ENCODE results near the gene PDE4B.
"Not testable (repeated sequence)": the region's sequence is repeated elsewhere in the genome, so short reads cannot be mapped to it uniquely, and the experiment has no call there.

The PDE4B gene

DNA sequence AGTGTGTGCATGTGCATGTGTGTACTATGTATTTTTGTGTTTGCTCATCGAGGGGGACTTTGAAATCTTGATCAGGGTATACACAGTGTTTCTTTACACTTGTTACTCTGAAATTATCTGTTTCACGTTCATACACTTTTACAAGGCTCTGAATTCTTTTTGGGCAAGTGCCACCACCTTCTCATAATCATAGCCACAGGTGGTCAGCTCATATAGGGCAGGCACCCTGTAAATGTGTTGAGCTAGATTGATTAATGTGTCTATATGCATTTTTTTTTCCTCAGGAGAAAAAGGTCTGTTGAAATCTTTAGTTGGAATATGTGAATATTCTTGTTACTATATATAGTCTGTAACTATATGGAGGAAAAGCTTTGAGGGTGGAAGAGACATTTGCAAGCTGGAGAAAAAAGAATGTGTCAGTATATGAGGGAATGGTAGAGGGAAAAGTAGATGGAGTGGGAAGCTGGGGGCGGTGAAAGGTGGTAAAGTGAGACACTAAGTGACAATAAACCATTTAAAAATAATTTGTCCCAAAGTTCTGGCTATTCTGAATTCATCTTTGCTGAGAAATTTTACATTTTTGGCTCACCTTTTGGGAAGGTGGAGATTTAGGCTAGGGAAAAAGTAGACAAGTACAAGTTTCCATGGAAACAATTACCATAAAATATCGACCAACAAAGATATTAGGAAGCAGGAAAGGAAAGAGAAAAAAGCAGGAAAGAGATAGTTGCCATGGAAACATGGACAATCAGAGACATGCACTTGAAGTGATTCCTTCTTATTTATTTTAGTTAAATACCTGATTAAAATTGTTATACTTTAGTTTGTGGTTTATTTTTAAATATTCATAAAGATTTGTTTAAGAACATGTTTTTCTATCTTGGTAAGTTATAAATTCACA is 277.5 kb downstream of the PDE4B start:
- no peak for DNase-seq

DNA sequence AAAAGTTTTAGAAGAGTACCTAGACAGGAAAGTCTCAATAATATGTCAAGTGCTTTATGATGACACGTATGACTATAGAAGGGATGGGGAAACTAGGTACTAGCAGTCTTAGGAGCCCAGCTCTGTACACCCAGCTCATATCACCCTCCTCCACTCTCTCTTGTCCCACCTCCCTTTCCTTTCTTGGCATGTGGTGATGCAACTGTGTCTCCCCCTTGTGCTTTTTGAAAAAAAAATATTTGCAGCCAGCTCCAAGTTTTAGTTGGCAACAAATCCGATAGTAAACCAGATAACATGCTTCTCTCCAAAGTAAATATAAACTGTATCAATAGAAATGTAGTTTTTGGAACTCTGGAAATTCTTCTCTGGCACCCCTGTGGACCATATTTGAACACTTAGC is 280.7 kb downstream of the PDE4B start:
- DNase-seq, result no peak

DNA sequence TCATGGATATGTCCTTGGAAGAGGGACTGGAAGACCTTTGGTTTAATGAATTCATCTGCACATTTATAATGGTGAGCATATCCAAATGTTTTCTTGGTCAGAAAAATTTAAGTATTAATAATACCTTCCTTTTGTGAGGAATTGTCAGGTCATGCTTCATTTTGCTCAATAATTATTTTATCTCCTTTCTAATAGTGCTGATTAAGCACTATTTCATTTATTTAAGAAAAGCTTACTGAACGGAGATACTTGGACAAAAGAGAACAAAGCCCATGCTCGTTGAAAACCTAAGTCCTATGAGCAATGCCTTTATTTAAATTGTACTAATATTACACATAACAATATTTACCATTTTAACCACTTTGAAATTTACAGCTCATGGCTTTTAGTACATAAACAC is 281.5 kb downstream of the PDE4B start:
- DNase-seq, result no peak

DNA sequence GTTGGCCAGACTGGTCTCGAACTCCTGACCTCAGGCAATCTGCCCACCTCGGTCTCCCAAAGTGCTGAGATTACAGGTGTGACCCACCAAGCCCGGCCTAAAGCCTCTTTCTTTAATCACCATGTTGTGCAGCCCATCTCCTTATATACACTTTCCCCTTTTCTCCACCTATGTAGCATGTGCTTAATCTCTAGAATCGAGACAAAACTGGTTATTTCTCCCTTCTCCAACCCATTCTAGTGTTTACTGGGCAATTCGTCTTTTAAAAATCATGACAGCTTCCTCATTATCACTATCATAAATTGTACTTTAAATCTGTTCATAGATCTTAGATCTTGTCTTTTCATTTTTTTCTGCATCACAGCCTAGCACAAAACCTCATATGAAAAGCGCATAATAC is 285.7 kb downstream of the PDE4B start:
- DNase-seq, result no peak

DNA sequence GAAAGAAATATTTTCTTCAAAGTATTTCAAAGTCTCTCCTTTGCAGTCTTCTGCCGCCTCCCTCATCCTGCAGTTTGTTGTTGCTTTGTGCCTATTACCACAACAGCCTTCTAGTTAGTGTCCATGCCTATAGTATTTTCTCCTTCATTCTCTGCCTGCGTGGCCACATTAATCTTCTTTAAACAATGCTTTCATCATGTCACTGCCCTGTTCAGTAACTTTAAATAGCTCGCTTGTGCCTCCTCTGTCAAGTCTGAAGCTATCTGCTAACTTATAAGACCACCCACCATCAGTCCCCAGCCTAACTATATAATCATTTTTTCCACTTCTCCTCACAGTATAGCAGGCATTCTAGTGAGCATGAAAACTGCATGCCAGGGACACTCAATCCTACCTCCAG is 290.3 kb downstream of the PDE4B start:
- no peak for DNase-seq

DNA sequence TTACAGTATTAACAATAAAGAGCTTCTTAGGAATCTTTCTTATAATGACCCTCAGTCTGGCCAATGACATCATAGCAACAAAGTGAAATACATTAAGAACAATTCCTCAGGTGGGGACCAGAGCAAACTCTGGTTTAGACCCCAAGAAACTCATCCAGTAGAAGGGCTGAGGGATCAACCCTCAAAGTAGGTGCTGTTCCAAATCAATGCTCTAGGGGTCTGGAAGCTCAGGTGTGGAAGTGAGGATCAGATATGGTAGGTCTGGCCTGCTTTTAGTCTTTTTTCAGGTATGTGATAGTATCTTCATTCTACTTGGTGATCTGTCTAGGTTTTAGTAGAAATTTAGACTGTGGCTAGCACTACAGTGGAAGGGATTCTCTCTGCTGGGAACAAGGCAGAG is 291.7 kb downstream of the PDE4B start:
- no peak for DNase-seq

DNA sequence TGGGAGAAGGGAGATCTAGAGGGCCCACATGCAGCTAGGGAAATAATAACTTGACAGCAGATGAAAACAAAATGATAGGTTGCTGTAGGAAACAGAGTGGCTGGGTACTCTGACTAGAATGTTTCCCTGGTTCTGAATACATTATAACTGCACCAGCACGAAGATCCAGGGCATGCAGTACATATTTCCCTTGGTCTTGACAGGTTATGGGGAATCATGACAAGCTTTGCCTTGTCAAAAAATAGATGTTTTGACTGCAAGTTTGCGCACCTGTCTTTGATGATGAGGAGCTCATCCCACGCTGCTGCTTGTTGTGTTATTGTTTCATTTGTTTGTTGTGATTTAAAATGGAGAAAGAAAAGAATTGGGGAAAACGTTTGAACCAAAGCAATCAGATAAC is 292.9 kb downstream of the PDE4B start:
- DNase-seq, result no peak

DNA sequence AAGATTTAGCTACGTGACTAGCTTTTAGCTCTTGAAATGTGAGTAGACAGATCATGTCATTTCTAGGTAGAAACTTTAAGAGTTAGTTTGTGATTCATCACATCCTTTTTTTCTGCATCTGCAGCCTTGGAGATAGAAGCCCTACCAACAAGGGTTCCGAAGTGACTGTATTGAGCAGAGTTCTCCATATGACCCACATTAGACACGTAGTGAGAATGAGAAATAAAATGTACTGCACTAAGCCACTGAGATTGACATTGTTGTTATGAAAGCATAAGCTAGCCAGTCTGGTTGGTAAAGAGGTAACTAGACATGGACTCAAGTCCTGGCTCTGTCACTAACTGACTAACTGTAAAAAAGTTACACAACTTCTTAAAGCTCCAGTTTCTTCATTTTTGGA is 296.1 kb downstream of the PDE4B start:
- DNase-seq, result no peak

DNA sequence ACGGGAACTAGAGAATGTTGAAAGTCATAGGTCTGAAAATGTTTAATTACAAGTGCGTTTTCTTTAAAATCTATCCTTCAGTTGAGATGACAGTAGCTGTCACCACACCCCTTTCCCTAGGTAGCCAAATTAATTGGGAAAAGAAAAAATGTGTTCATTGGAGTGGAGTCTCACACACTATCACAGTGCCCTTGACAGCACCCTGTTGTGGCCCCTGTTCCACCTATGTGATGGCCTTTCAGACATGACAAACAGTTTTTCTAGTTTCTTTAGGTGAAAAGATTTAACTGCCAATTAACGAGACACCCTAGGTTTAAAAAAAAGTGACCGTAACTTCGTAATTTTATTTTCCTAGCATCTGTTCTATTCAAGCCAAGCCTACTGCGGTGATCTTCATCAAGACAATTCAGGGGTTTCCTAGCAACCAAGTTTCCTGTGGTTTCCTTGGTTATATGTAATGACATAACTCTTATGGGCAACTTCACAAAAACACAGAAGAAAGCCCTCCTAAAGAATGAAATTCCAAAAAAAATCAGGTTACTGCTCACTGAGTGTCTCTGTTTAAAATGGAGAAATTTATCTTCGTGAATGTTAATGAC is 298.3 kb downstream of the PDE4B start:
- DNase-seq, result peak; percentile 1

DNA sequence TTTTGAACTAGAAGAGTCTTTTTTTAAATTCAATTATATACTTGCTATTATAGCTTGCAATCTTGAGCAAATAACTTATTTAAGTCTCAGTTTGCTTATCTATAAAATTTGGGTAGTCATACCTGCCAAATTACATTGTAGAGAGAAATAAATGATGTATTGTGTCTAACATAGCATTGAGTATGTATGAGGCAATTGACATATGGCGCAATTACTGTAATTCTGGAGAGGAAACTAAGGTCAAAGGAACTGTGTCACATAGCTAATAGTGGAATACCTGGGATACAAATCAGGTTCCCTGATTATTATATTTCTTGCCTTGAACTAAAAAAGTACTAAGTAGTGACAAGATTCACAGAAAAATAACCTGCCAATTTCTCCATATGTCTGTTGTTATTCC is 302.5 kb downstream of the PDE4B start:
- no peak for DNase-seq

DNA sequence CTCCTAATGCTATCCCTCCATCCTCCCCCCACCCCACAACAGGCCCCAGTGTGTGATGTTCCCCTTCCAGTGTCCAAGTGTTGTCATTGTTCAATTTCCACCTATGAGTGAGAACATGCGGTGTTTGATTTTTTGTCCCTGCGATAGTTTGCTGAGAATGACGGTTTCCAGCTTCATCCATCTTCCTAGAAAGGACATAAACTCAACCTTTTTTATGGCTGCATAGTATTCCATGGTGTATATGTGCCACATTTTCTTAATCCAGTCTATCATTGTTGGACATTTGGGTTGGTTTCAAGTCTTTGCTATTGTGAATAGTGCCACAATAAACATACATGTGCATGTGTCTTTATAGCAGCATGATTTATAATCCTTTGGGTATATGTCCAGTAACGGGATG is 308.3 kb downstream of the PDE4B start:
- not testable (repeated sequence) for DNase-seq

DNA sequence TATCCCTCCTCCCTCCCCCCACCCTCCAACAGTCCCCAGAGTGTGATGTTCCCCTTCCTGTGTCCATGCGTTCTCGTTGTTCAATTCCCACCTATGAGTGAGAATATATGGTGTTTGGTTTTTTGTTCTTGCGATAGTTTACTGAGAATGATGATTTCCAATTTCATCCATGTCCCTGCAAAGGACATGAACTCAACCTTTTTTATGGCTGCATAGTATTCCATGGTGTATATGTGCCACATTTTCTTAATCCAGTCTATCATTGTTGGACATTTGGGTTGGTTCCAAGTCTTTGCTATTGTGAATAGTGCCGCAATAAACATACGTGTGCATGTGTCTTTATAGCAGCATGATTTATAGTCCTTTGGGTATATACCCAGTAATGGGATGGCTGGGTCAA is 311.4 kb downstream of the PDE4B start:
- DNase-seq, result not testable (repeated sequence)

DNA sequence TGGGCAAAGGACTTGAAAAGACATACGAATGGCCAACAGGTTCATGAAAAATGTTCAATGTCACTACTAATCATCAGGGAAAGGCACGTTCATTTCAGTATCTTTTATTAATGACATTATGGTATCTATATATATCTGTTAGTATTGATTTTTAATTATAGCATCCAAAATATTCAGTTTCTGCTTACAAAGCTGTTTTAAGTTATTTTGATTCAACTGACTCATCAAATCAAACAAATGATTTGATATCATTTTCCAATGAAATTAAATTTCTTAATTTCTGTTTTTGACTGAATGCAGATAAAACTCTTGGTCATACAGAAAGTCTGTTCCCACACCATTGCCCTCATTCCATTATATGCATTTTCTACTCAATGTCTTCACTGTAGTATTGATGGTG is 315.9 kb downstream of the PDE4B start:
- DNase-seq, result no peak

DNA sequence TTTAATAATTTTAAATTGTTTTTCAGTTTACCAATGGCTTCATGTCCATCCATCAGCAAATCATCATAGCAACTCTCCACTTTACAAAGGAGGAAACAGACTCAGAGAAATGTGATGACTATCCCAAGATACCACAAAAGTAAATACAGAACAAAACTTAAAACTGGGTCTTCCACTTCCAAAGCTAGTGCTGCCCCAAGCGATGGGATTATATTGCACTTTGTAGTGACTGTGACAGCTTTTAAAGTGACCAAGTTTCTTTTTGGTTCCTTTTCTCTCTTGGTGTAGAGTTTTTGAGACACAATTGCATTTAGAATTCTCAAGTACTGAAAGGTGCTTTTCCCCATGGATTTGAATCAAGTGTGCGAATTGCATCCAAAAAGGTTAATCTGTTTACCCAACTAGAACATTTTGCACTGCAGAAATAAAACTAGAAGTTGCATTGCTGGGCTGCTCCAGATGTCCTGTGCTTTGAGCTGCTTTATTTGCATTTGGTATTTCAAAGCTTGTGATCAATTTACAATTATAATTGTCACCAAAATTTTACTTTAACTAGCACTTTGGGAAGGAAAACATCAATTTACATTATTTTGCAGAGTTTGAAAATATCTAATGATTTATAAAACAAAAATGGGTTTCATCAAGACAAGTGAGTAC is 320.2 kb downstream of the PDE4B start:
- DNase-seq, result no peak

DNA sequence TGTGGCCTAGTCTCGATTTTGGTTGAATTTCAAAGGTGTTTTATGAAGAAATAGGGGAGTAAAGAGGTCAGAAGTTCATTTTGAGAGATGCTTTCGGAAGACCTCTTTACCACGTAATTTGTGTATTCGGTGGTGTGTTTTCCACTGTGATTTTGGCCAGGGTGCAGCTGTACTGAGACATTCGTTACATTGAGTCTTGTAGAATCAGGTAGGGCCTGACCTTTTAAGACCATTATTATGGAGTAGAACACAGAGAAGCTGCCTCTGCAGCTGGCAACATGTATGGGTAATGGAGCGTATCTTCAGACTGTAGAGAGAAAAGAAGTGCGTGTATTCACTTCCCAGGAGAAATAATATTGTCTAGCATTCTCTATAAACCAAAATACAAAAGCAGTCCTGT is 326.5 kb downstream of the PDE4B start:
- DNase-seq, result no peak

DNA sequence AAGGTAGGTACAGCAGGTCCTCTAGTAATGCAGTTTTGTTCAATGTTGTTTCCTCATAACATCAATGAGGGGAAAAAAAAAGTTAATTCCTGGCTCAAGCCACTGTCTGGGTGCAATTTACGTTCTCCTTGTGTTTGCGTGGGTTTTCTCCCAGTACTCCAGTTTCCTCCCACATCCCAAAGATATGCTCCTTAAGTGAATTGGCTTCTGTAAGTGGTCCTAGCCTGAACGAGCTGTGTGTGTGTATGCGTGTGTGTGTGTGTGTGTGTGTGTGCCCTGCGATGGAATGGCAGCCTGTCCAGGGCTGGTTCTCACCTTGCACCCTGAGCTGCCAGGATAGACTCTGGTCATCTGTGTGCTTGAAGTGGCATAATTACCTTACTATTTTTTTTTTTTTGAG is 332.0 kb downstream of the PDE4B start:
- DNase-seq, result no peak

DNA sequence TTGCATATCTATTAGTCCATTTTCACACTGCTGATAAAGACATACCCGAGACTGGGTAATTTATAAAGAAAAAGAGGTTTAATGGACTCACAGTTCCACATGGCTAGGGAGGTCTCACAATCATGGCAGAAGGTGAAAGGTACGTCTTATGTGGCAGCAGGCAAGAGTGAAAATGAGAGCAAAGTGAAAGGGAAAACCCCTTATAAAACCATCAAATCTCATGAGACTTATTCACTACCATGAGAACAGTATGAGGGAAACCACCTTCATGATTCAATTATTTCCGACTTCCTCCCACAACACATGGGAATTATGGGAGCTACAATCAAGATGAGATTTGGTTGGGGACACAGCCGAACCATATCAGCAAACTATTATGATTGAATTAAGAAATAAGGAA is 335.9 kb downstream of the PDE4B start:
- DNase-seq, result not testable (repeated sequence)

DNA sequence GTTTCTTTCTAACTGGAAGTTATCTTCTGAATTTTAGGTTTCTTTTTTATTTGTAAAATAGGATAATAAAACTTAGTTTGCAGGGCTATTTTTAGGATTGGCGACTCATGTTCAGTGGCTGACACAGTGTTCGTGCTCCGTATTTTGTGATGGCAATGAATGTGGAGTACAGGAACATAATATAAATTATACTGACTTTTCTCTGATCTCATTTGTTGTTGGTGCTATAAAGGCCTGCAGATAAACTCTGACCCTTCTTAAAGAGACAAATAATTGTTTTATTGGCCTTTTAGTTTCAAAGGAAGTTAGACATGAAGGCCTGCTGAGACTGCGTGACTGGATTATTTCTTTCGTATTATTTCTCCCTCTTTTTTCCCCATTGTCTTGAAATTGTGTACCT is 339.6 kb downstream of the PDE4B start:
- no peak for DNase-seq

DNA sequence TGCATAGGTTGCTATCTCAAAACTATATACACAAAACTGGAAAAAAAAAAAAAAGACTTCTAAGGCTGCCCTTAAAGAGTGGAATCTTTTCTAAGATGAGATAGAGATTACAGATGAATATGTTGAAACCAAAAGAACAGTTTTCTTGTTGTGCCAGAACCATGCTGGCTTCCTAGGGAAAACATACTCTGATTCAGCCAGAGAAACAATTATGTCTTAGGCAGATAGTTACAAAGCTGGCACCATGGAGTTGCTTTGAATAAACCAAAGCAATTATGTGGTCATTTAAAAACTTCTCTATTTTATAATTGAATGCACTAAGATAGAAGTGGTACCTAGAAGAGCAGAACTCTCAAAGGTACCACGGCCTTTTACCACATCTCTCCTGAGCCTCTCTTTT is 341.3 kb downstream of the PDE4B start:
- DNase-seq, result no peak

DNA sequence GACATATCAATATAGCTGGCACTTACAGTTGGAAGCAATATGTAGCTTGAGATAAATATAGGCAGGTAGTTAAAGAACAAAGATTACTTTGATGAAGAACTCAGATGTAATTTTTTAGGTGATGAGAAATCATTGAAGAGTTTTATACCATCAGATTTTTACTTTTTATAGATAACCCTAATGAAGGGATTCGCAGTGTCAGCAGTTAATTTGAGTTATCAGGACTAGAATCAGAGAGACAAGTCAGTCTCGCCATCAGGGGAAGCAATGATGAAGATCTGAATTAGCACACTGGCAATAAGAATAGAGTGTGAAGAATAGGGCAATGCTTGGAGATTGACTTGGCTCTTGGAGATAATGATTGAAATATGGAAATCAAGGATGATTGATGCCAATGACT is 342.5 kb downstream of the PDE4B start:
- no peak for DNase-seq

DNA sequence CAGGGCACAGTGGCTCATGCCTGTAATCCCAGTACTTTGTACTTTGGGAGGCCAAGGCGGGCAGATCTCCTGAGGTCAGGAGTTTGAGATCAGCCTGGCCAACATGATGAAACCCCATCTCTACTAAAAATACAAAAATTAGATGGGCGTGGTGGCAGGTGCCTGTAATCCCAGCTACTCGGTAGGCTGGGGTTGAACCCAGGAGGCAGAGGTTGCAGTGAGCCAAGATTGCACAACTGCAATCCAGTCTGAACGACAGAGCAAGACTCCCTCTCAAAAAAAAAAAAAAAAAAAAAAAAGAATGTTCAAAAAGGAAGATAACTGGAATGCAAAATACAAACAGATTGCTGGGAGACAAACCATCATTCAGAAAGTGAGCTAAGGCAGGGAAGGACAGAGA is 343.7 kb downstream of the PDE4B start:
- DNase-seq, result not testable (repeated sequence)

DNA sequence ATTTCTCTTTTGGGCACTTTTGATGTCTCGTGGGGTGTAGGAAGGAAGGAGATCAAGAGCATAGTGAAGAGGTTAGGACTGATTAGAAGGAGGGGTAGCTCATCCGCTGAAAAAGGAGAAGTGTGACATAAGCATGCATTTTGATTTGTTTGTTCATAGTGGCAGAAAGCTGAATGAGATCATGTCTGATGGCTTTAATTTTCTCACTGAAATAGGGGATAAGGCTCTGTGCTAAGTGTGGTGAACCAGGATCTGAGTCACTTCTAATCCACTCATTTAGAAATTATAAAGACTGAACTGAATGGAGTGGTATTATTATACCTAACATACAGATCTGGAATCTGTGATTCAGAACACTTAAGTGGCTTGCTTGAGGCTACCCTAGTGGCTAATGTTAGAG is 344.5 kb downstream of the PDE4B start:
- no peak for DNase-seq

DNA sequence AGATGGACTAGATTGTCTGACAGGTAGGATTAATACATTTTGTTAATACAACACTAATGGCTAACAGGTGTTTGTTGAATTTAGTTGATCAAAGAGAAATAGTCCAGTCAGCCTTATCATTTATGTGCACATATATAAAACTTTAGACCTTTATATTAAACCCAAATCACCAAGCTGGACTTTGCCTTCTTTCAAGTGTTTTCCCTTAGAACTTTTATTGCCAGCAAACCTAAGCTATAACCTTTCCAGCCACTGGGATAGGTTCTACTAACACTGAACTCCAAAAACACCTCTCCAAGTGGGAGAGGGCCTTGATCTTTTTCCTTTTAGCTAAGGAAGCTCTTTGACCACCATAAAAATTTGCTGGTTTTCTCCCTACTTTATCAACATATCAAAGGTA is 345.9 kb downstream of the PDE4B start:
- no peak for DNase-seq

DNA sequence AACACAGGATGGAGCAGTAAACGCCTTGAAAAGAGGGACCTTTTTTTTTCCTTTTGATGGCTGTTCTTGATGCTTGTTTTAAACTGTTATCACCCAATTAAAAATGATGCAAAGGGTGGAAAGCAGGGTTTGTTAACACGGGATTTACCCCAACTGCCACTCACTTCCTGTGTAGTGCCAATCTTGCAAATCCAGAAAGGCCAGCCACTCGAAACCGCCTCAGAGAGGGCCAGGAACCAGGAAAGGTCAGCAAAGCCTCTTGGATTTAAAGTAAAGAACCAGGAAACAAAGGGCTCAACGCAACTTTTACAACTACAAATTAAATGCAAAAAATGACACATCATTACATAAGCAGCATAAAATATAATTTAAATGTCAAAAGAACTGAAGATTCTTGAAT is 347.4 kb downstream of the PDE4B start:
- DNase-seq, result no peak
